Epidermal melanocyte (primary cell): Measurements from ENCODE around the gene CACYBP.
A peak's percentile ranks its signal among the peaks of the same experiment; 100 is the strongest.
"Not testable (repeated sequence)": the region's sequence is repeated elsewhere in the genome, so short reads cannot be mapped to it uniquely, and the experiment has no call there.

Source experiments
- DNase-seq: peaks from one replicate; pipeline ENCODE4 v3.0.0; 2011; ENCODE audit warnings: low spot score; ENCODE audit not compliant: insufficient read length

CACYBP gene

GRCh38 chr1:175005085-175005783, 5.5 kb downstream of the CACYBP start:
- no peak for DNase-seq

GRCh38 chr1:175009532-175009931, 9.8 kb downstream of the CACYBP start:
- DNase-seq, result no peak

GRCh38 chr1:175013445-175013844, 13.7 kb downstream of the CACYBP start:
- DNase-seq, result no peak

GRCh38 chr1:175015243-175015642, 15.5 kb downstream of the CACYBP start:
- DNase-seq, result no peak

GRCh38 chr1:175019524-175019923, 19.8 kb downstream of the CACYBP start:
- DNase-seq, result no peak

GRCh38 chr1:175023043-175023921, 23.5 kb downstream of the CACYBP start, which contains the start of gene MRPS14:
Gene MRPS14, minus strand, starts transcription at chr1:175023425. Its CDS starts 17 bp downstream, at chr1:175023408.
- DNase-seq, result peak; percentile 93

- DNase-seq, result not testable (repeated sequence)
Measured at GRCh38 chr1:175023922-175024242, 24.1 kb downstream of the CACYBP start.

GRCh38 chr1:175024773-175025172, 25.0 kb downstream of the CACYBP start:
- DNase-seq, result no peak

- no peak for DNase-seq
Measured at GRCh38 chr1:175033953-175034352, 34.2 kb downstream of the CACYBP start.

- no peak for DNase-seq
Measured at GRCh38 chr1:175034775-175035174, 35.0 kb downstream of the CACYBP start.

GRCh38 chr1:175035865-175036264, 36.1 kb downstream of the CACYBP start:
- no peak for DNase-seq

- no peak for DNase-seq
Measured at GRCh38 chr1:175036476-175036875, 36.7 kb downstream of the CACYBP start.

- DNase-seq, result no peak
Measured at GRCh38 chr1:175037416-175037815, 37.7 kb downstream of the CACYBP start.

GRCh38 chr1:175040324-175040879, 40.7 kb downstream of the CACYBP start:
- DNase-seq, result no peak

GRCh38 chr1:175042650-175043049, 42.9 kb downstream of the CACYBP start:
- no peak for DNase-seq

GRCh38 chr1:175043824-175044223, 44.1 kb downstream of the CACYBP start:
- DNase-seq, result no peak

GRCh38 chr1:175044591-175044990, 44.8 kb downstream of the CACYBP start:
- DNase-seq, result not testable (repeated sequence)

GRCh38 chr1:175045097-175045496, 45.4 kb downstream of the CACYBP start:
- DNase-seq, result no peak

GRCh38 chr1:175045519-175045918, 45.8 kb downstream of the CACYBP start:
- no peak for DNase-seq

GRCh38 chr1:175050992-175051391, 51.2 kb downstream of the CACYBP start:
- no peak for DNase-seq

GRCh38 chr1:175054736-175055135, 55.0 kb downstream of the CACYBP start:
- DNase-seq, result no peak
